ENCODE data around the gene THAP4.

Gene THAP4

DNA sequence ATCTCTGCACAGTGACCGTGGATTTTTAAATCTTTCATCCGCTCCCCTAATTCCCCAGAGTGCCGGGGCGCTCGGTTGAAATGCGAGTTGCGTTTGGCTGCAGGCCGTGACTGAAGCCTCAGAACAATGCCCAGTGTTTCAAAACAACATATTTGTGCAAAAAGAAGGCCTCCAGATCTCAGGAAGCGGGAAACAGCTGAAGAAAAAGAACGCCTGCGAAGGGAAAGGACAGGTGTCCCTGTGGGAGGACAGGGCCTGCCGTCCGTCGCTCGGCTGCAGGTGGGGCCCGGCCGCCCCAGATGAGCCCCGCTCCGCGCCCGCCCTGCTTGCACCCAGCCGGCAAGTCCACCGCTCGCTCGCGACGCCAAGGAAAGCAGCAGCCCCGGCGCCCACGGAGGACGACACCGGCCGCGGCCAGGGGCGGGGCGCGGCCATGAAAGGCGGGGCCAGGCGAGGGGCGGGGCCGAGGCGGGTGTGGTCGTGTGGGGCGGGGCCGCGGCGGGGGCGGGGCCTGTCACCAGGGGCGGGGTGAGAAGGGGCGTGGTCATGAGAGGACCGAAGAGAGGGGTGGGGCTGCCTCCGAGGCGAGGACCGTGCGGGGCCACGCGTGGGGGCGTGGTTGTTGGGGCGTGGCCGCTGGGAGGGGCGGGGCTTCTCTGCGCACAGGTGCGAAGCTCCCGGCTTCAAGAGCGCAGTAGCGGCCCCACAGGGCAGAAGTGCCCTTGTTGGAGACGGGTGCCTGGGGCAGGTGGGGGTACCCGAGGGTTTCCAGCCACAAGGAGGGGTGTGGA lies 96.0 kb downstream of the THAP4 start:
- POLR2A ChIA-PET: interaction anchor here (1.1 kb wide), 1 partner anchor 11 kb away, joined by 3 read pairs; no protein-coding TSS in a partner anchor
- no peak overlapping the region for H3K27ac ChIP-seq (ENCODE audit: insufficient read depth in 1 of 2, low read depth in 1 of 2, low read length in 2 of 2, poor library complexity in 1 of 2, severe bottlenecking in 2 of 2)

DNA sequence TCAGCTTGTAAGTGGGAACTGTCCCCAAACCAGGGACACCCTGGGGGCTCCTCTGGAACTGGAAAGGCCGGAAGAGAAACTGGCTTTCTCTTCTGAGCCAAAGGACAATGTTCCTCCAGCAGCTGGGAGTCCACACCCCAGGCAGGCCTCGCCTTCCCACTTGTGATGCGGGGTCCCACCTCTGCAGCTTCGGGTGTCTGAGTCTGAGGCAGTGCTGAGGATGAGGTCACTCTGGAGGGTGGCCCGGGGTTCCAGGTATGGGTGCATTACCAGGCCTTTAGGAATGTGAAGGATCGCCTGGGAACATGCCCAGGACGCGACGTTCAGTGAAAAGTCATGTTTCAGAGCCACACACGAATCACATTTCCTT lies 96.6 kb downstream of the THAP4 start:
- H3K4me3 ChIP-seq (ENCODE audit: control insufficient read depth in 1 of 7, extremely low read depth in 1 of 7, insufficient read depth in 4 of 7, low read depth in 2 of 7, low read length in 6 of 7): peak overlapping the region in 3 of 7 experiments; percentile 56 to 72 (median 68)
- CTCF ChIA-PET: interaction anchor here (1.4 kb wide), 1 partner anchor 27 kb away, joined by 4 read pairs; no protein-coding TSS in a partner anchor
- peaks cover 0 to 15% (median 12%) of the 10 kb centered on the region in 4 experiments for H3K4me1 ChIP-seq (ENCODE audit: control extremely low read depth in 1 of 4, control insufficient read depth in 4 of 4, insufficient read depth in 4 of 4, low read length in 3 of 4)
- no peak for DNase-seq
- 69% methylated on average over 10 of the region's 10 CpGs for WGBS (ENCODE audit: insufficient coverage)
- H3K36me3 ChIP-seq (ENCODE audit: control insufficient read depth in 4 of 4, insufficient read depth in 4 of 4, low read length in 3 of 4): no peaks in the 10 kb centered on the region
- H3K27ac ChIP-seq (ENCODE audit: insufficient read depth in 1 of 2, low read depth in 1 of 2, low read length in 2 of 2, poor library complexity in 1 of 2, severe bottlenecking in 2 of 2): no peak overlapping the region
- POLR2A ChIA-PET: interaction anchor here (1.1 kb wide), 1 partner anchor 11 kb away, joined by 3 read pairs; no protein-coding TSS in a partner anchor
- H3K27me3 ChIP-seq (replicated peaks in 2 of 5; ENCODE audit: control insufficient read depth in 4 of 5, insufficient read depth in 5 of 5, low read length in 4 of 5): peaks cover 0 to 61% (median 24%) of the 10 kb centered on the region in 5 experiments
- H3K9me3 ChIP-seq (ENCODE audit: control extremely low read depth in 1 of 5, control insufficient read depth in 4 of 5, insufficient read depth in 2 of 5, low read depth in 1 of 5, low read length in 4 of 5): no peaks in the 10 kb centered on the region

More for the DNA sequence above, 96.0 kb downstream of the THAP4 start:
- CTCF ChIA-PET: interaction anchor here (1.4 kb wide), 1 partner anchor 28 kb away, joined by 4 read pairs; no protein-coding TSS in a partner anchor
- no peaks in the 10 kb centered on the region for H3K36me3 ChIP-seq (ENCODE audit: control insufficient read depth in 4 of 4, insufficient read depth in 4 of 4, low read length in 3 of 4)
- peak; percentile 45 to 67 (median 56) for DNase-seq
- H3K27me3 ChIP-seq (replicated peaks in 2 of 5; ENCODE audit: control insufficient read depth in 4 of 5, insufficient read depth in 5 of 5, low read length in 4 of 5): peaks cover 0 to 67% (median 30%) of the 10 kb centered on the region in 5 experiments
- peak overlapping the region in 5 of 7 experiments; percentile 23 to 72 (median 56) for H3K4me3 ChIP-seq (ENCODE audit: control insufficient read depth in 1 of 7, extremely low read depth in 1 of 7, insufficient read depth in 4 of 7, low read depth in 2 of 7, low read length in 6 of 7)
- H3K9me3 ChIP-seq (ENCODE audit: control extremely low read depth in 1 of 5, control insufficient read depth in 4 of 5, insufficient read depth in 2 of 5, low read depth in 1 of 5, low read length in 4 of 5): no peaks in the 10 kb centered on the region
- H3K4me1 ChIP-seq (ENCODE audit: control extremely low read depth in 1 of 4, control insufficient read depth in 4 of 4, insufficient read depth in 4 of 4, low read length in 3 of 4): peaks cover 0 to 15% (median 12%) of the 10 kb centered on the region in 4 experiments
- 9% methylated on average over 35 of the region's 68 CpGs for WGBS (ENCODE audit: insufficient coverage)

DNA sequence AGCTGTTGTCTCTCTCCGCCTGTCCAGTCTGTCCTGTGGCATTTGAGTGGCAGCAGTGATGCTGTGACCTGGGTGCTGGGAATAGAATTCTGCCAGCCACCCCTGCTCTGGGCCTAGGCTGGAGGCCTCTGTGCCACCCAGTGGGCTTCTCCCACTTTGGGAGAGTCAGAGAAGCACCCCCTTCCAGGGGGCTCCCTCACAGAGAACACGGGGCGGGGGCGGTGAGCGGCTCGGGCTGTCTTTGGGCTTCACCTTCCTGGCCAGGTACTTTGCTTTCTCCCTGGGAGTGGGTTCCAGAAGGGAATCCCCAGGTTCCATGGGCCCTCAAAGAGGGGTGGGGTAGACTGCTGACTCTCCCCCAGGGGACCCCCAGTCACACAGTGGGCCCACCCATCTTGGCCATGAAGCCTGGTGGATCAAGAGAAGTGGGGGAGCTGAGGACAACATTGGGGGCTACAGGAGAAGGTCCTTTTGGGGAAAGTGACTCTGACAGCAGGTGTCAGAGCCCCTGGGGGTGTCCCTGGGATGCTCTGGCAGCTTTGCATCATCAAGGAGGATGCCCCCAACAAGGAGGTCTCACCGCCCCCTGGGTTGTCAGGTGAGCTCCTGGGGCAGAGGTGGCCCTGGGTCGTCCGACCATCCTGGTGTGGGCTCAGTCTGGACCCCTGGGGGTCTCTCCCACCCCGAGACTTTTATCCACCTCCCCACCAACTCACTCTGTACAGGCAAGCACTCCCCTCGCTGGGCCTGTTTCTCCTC lies 97.2 kb downstream of the THAP4 start:
- ChIA-PET CTCF (interaction anchor here (1.4 kb wide), 1 partner anchor 27 kb away, joined by 4 read pairs; no protein-coding TSS in a partner anchor), POLR2A (no interaction called here)
- Histone ChIP-seq H3K27me3 (replicated peaks in 2 of 5; ENCODE audit: control insufficient read depth in 4 of 5, insufficient read depth in 5 of 5, low read length in 4 of 5) (peaks cover 0 to 57% (median 22%) of the 10 kb centered on the region in 5 experiments), H3K4me1 (ENCODE audit: control extremely low read depth in 1 of 4, control insufficient read depth in 4 of 4, insufficient read depth in 4 of 4, low read length in 3 of 4) (peaks cover 0 to 15% (median 12%) of the 10 kb centered on the region in 4 experiments), H3K9me3 (ENCODE audit: control extremely low read depth in 1 of 5, control insufficient read depth in 4 of 5, insufficient read depth in 2 of 5, low read depth in 1 of 5, low read length in 4 of 5) (no peaks in the 10 kb centered on the region), H3K4me3 (ENCODE audit: control insufficient read depth in 1 of 7, extremely low read depth in 1 of 7, insufficient read depth in 4 of 7, low read depth in 2 of 7, low read length in 6 of 7) (no peak overlapping the region), H3K36me3 (ENCODE audit: control insufficient read depth in 4 of 4, insufficient read depth in 4 of 4, low read length in 3 of 4) (no peaks in the 10 kb centered on the region), H3K27ac (ENCODE audit: insufficient read depth in 1 of 2, low read depth in 1 of 2, low read length in 2 of 2, poor library complexity in 1 of 2, severe bottlenecking in 2 of 2) (no peak overlapping the region)
- 100% methylated on average over 4 of the region's 11 CpGs for WGBS (ENCODE audit: insufficient coverage)
- DNase-seq: no peak

DNA sequence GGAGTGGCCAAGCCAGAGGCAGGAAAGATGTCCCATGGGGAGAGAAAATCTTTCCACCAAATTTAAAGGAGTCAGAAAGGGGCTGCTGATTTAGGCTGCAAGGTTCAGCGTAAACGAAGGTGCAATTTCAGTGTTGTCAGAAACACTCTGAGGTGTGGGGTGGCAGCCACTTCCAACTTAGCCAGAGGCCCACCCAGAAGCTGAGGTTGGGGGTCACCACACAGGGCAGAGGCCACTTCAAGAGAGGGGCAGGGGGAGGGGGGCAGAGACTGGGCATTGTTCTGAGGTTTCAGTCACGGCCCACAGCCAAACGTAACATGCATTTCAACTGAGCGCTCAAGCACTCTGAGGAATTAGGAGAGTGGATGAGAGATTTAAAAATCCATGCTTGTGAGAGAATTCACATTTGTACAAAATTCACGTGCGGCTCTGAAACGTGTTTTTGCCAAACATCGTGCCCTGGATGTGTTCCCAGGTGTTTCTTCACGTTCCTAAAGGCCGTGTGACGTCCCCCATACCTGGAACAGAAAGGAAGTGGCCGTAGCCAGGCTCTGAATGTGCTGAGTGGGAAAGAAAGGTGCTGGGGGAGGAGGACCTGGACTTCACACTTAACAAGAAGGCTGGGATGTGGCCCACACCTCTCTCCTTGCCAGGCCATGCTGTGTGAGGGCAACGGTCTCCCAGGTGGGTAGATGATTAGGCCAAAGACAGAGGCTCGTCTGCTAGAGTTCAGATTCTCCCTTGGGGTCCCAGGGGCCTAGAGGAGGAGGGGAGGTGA lies 97.9 kb downstream of the THAP4 start:
- Histone ChIP-seq H3K27me3 (replicated peaks in 2 of 5; ENCODE audit: control insufficient read depth in 4 of 5, insufficient read depth in 5 of 5, low read length in 4 of 5) (peaks cover 0 to 51% (median 22%) of the 10 kb centered on the region in 5 experiments), H3K4me1 (ENCODE audit: control extremely low read depth in 1 of 4, control insufficient read depth in 4 of 4, insufficient read depth in 4 of 4, low read length in 3 of 4) (peaks cover 0 to 15% (median 12%) of the 10 kb centered on the region in 4 experiments), H3K27ac (ENCODE audit: insufficient read depth in 1 of 2, low read depth in 1 of 2, low read length in 2 of 2, poor library complexity in 1 of 2, severe bottlenecking in 2 of 2) (no peak overlapping the region), H3K9me3 (ENCODE audit: control extremely low read depth in 1 of 5, control insufficient read depth in 4 of 5, insufficient read depth in 2 of 5, low read depth in 1 of 5, low read length in 4 of 5) (no peaks in the 10 kb centered on the region), H3K36me3 (ENCODE audit: control insufficient read depth in 4 of 4, insufficient read depth in 4 of 4, low read length in 3 of 4) (no peaks in the 10 kb centered on the region), H3K4me3 (ENCODE audit: control insufficient read depth in 1 of 7, extremely low read depth in 1 of 7, insufficient read depth in 4 of 7, low read depth in 2 of 7, low read length in 6 of 7) (no peak overlapping the region)
- no peak for DNase-seq
- WGBS (ENCODE audit: insufficient coverage): 94% methylated on average over 12 of the region's 15 CpGs
- POLR2A ChIA-PET: no interaction called here
- CTCF ChIA-PET: interaction anchor here (0.6 to 1.4 kb wide), 2 partner anchors 26 to 218 kb away, joined by 3 to 4 read pairs; no protein-coding TSS in a partner anchor

DNA sequence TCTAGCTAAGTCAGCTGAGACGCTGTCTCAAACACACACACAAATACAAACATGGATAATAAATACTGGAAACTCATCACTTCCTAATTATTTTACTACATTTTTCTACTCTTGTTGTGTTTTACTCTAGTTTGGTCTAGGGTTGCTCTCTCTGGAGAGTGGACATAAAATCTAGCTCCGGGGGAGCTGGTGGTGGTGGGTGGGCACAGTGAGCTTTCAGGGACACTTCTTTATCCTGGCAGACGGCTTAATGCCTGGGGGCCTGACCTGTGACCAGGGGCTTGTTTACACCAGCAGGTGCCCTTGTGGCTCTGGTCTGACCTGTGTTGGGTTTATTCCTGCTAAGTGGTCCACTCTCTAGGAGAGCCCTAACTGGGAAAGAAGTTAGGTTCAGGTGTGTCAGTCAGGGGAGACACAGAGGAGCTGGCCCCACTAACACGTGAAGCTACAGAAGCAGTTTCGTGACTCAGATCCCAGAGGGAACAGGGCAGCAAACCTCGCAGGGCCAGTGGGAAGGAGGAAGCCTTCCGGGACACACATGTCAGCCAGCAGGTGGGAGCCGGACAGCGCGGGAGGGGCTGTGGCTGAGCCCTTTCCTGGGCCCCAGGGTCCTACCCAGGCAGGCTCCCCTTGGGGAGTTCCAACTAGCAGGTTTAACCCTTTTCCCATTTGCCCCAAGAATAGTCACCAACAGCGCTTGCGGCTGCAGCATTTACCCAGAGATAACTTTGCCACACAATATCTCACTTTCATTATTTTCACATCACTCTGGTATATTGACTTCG lies 100.9 kb downstream of the THAP4 start:
- POLR2A ChIA-PET: no interaction called here
- DNase-seq: no peak

DNA sequence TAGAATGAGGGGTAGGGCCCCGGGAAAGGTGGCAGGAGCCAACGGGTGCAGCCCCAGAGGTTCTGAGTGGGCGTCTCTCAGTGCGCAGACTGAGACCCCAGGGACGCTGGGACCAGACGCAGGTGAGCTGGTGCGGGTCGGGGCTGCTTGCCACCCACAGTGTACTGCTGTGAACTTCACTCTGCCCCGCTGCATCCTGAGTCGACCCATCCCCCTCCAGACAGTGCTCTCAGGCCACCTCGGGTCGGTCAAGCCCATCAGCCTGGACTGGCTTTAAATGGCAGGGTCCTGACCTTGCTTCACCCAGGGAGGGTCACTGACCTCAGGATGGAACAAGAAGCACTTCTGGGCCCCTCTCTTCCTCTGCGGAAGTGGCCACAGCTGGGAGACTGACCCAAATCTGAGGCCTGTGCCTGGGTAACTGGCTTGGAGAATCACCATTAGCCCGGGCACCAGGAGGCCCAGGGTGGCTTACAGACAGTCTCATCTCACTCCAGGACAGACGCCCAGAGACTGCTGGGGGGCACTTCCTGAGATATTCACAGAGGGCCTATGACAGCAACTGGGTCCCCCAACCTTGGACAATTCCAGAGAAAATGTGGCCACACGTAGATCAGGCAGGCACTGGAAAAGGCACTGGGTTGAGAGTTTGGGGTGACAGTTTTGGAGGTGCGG lies 102.1 kb downstream of the THAP4 start:
- Histone ChIP-seq H3K27me3 (replicated peaks in 2 of 5; ENCODE audit: control insufficient read depth in 4 of 5, insufficient read depth in 5 of 5, low read length in 4 of 5) (peaks cover 0 to 18% (median 13%) of the 10 kb centered on the region in 5 experiments), H3K4me1 (ENCODE audit: control extremely low read depth in 1 of 4, control insufficient read depth in 4 of 4, insufficient read depth in 4 of 4, low read length in 3 of 4) (no peaks in the 10 kb centered on the region), H3K9me3 (ENCODE audit: control extremely low read depth in 1 of 5, control insufficient read depth in 4 of 5, insufficient read depth in 2 of 5, low read depth in 1 of 5, low read length in 4 of 5) (no peaks in the 10 kb centered on the region), H3K4me3 (ENCODE audit: control insufficient read depth in 1 of 7, extremely low read depth in 1 of 7, insufficient read depth in 4 of 7, low read depth in 2 of 7, low read length in 6 of 7) (no peak overlapping the region), H3K27ac (ENCODE audit: insufficient read depth in 1 of 2, low read depth in 1 of 2, low read length in 2 of 2, poor library complexity in 1 of 2, severe bottlenecking in 2 of 2) (no peak overlapping the region), H3K36me3 (ENCODE audit: control insufficient read depth in 4 of 4, insufficient read depth in 4 of 4, low read length in 3 of 4) (no peaks in the 10 kb centered on the region)
- DNase-seq: no peak
- POLR2A ChIA-PET: no interaction called here
- WGBS (ENCODE audit: insufficient coverage): 90% methylated on average over 17 of the region's 17 CpGs
- CTCF ChIA-PET: no interaction called here

More for the DNA sequence above, 100.9 kb downstream of the THAP4 start:
- CTCF ChIA-PET: no interaction called here
- H3K4me3 ChIP-seq (ENCODE audit: control insufficient read depth in 1 of 7, extremely low read depth in 1 of 7, insufficient read depth in 4 of 7, low read depth in 2 of 7, low read length in 6 of 7): no peak overlapping the region
- no peaks in the 10 kb centered on the region for H3K36me3 ChIP-seq (ENCODE audit: control insufficient read depth in 4 of 4, insufficient read depth in 4 of 4, low read length in 3 of 4)
- WGBS (ENCODE audit: insufficient coverage): 82% methylated on average over 11 of the region's 13 CpGs
- no peaks in the 10 kb centered on the region for H3K9me3 ChIP-seq (ENCODE audit: control extremely low read depth in 1 of 5, control insufficient read depth in 4 of 5, insufficient read depth in 2 of 5, low read depth in 1 of 5, low read length in 4 of 5)
- no peak overlapping the region for H3K27ac ChIP-seq (ENCODE audit: insufficient read depth in 1 of 2, low read depth in 1 of 2, low read length in 2 of 2, poor library complexity in 1 of 2, severe bottlenecking in 2 of 2)
- H3K4me1 ChIP-seq (ENCODE audit: control extremely low read depth in 1 of 4, control insufficient read depth in 4 of 4, insufficient read depth in 4 of 4, low read length in 3 of 4): peaks cover 0 to 7% (median 5%) of the 10 kb centered on the region in 4 experiments
- peaks cover 0 to 27% (median 14%) of the 10 kb centered on the region in 5 experiments for H3K27me3 ChIP-seq (replicated peaks in 2 of 5; ENCODE audit: control insufficient read depth in 4 of 5, insufficient read depth in 5 of 5, low read length in 4 of 5)

All from common myeloid progenitor, CD34-positive (primary cell).